ENCODE data around the gene NPHS2. TPM values are rescaled to one million over a fixed set of nuclear protein-coding genes. Genes with fewer than 3 reads are reported as not detected.

NPHS2 gene
- total and polyA plus RNA-seq, 11 donors: not detected

- Histone ChIP-seq H3K27ac (no peak overlapping the region), H3K4me1 (peaks cover 0 to 15% (median 0%) of the 10 kb centered on the region in 12 donors), H3K9me3 (no peaks in the 10 kb centered on the region), H3K27me3 (peaks cover 6 to 60% (median 25%) of the 10 kb centered on the region in 9 donors), H3K4me3 (no peak overlapping the region), H3K36me3 (no peaks in the 10 kb centered on the region)
- intact Hi-C loops (cut with DNase I): no loop called here
- 80 to 87% (median 82%) methylated on average over 4 of the region's 4 CpGs for WGBS, 4 donors
- ATAC-seq (no peak), DNase-seq (no peak)
- TF ChIP-seq CTCF (IDR thresholded peaks at IDR 0.05) (no peak), POLR2A (IDR thresholded peaks at IDR 0.05) (no peak)
Observed at GRCh38 chr1:179589509-179589908, 13.8 kb upstream of the NPHS2 start.

DNA sequence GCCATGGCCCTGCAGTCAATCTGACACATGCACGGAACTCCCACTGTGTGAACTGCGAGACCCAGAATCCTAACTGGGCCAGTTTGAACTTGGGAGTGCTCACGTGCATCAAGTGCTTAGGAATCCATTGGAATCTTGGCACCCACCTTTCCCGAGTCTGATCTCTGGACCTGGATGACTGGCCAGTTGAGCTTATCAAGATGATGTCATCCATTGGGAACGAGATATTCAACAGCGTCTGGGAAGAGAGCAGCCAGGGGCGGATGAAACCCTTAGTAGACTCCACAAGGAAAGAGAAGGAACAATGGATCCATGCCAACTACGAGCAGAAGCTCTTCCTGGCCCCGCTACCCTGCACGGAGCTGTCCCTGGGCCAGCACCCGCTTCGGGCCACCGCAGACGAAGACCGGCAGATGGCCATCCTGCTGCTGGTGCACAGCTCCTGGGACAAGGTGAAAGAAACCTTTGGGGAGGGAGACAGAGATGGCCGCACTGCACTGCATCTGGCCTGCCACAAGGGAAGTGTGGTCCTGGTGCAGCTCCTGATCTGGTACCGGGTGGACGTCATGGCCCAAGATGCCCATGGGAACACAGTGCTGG is 12.8 kb upstream of the NPHS2 start:
- H3K4me1 ChIP-seq: peaks cover 0 to 15% (median 0%) of the 10 kb centered on the region in 12 donors
- H3K9me3 ChIP-seq: no peaks in the 10 kb centered on the region
- peaks cover 6 to 60% (median 25%) of the 10 kb centered on the region in 9 donors for H3K27me3 ChIP-seq
- no peaks in the 10 kb centered on the region for H3K36me3 ChIP-seq
- TF ChIP-seq POLR2A (IDR thresholded peaks at IDR 0.05) (no peak), CTCF (IDR thresholded peaks at IDR 0.05) (no peak)
- intact Hi-C loops (cut with DNase I): no loop called here
- WGBS, 4 donors: 77 to 81% (median 79%) methylated on average over 18 of the region's 18 CpGs
- no peak overlapping the region for H3K4me3 ChIP-seq
- H3K27ac ChIP-seq: no peak overlapping the region
- DNase-seq (no peak), ATAC-seq (no peak)

DNA sequence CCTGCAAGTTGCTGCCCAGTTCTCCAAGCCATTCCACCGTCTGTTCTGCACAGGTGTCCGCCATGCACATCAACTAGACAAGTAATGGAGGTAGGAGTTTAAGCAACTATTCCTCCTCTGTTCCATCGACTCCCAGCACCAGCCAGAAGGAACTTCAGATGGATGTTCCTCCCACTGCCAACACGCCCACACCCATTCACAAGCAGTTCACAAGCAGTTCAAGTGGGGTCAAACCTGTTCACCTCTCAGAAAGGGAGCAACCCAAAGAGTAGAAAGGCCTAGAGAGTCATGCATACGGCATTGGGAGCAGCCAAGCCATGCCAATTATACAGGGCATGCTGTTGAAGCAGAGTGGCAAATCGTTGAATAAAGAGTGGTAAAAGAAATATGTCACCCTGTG is 11.6 kb upstream of the NPHS2 start:
- Histone ChIP-seq H3K36me3 (no peaks in the 10 kb centered on the region), H3K27me3 (peaks cover 6 to 49% (median 25%) of the 10 kb centered on the region in 9 donors), H3K4me1 (peaks cover 0 to 15% (median 0%) of the 10 kb centered on the region in 12 donors), H3K27ac (no peak overlapping the region), H3K4me3 (no peak overlapping the region), H3K9me3 (no peaks in the 10 kb centered on the region)
- DNase-seq: no peak
- intact Hi-C loops (cut with DNase I): no loop called here
- WGBS, 4 donors: 94 to 95% (median 94%) methylated on average over 6 of the region's 6 CpGs
- TF ChIP-seq POLR2A (IDR thresholded peaks at IDR 0.05): no peak
- no peak for TF ChIP-seq CTCF (IDR thresholded peaks at IDR 0.05)
- no peak for ATAC-seq

- peak in 3 of 4 donors; percentile 53 to 90 (median 80) for ATAC-seq
Observed at GRCh38 chr1:179586107-179586823, 10.5 kb upstream of the NPHS2 start.

More at GRCh38 chr1:179586107-179586823, 10.5 kb upstream of the NPHS2 start:
- TF ChIP-seq POLR2A (IDR thresholded peaks at IDR 0.05) (no peak), CTCF (IDR thresholded peaks at IDR 0.05) (peak; percentile 15 to 57 (median 44))
- Histone ChIP-seq H3K9me3 (no peaks in the 10 kb centered on the region), H3K36me3 (no peaks in the 10 kb centered on the region), H3K27me3 (peaks cover 0 to 47% (median 15%) of the 10 kb centered on the region in 9 donors), H3K27ac (peak overlapping the region in 6 of 12 donors; percentile 19 to 69 (median 44)), H3K4me1 (peaks cover 0 to 9% (median 0%) of the 10 kb centered on the region in 12 donors), H3K4me3 (peak overlapping the region in 10 of 12 donors; percentile 25 to 56 (median 44))
- peak; percentile 15 to 67 (median 52) for DNase-seq
- 3 to 8% (median 6%) methylated on average over 26 to 60 of the region's 60 CpGs for WGBS, 4 donors
- intact Hi-C loops (cut with DNase I): no loop called here
